HG02642 (cell line): Measurements from ENCODE around the gene PDZRN4.
"Not testable (repeated sequence)": the region's sequence is repeated elsewhere in the genome, so short reads cannot be mapped to it uniquely, and the experiment has no call there.

ENCODE experiments used
- ATAC-seq: cut with Tn5 transposase; IDR thresholded peaks from one replicate; pipeline ENCODE4 v1.9.1; 2021; ENCODE audit warnings: mild to moderate bottlenecking; ENCODE audit not compliant: unreplicated experiment, poor library complexity

The PDZRN4 gene

DNA sequence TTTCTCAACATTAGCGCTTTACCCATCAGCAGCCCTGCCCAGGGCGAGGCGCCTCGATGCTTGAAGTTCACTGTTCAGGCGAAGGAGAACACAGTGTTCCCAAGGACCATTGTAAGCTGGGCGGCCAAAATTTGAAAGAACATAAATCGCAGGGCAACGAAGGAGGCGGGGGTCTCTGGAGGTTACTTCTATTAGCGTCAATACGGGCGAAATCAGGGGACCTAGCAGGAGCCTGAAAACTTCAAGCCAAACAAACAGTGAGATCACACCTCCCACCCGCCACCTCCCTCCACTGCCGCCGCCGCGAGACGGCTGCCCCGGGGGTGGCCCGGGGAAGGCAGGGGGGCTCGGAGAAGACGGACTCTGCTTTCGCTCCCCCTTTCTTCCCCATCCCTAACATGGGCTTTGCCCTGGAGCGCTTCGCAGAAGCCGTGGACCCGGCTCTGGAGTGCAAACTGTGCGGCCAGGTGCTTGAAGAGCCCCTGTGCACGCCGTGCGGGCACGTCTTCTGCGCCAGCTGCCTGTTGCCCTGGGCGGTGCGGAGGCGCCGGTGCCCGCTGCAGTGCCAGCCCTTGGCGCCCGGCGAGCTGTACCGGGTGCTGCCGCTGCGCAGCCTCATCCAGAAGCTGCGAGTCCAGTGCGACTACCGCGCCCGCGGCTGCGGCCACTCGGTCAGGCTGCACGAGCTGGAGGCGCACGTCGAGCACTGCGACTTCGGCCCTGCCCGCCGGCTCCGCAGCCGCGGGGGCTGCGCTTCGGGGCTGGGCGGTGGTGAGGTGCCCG lies at the start of gene PDZRN4:
Gene PDZRN4 (plus strand): TSS at position 263 of the 783 bp plus-strand sequence.
- no peak for ATAC-seq

DNA sequence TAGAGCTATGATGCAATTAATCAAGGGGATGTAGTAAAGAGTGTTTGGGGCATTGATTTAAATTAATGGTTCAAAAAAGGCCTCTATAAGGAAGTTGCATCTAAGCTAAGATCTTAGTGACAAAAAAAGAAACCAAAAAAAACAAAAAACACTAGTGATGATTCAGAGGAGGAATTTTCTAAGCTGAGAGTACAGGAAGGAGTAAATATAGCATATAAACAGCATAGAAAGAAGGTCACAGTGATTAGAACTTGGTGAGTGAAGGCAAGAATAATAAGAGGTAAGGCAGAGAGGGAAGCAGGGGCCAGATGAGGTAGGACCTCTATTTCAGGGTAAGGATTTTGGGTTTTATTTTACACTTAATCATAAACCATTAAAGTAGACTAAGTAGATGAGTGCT lies 48.0 kb upstream of the PDZRN4 start:
- no peak for ATAC-seq

DNA sequence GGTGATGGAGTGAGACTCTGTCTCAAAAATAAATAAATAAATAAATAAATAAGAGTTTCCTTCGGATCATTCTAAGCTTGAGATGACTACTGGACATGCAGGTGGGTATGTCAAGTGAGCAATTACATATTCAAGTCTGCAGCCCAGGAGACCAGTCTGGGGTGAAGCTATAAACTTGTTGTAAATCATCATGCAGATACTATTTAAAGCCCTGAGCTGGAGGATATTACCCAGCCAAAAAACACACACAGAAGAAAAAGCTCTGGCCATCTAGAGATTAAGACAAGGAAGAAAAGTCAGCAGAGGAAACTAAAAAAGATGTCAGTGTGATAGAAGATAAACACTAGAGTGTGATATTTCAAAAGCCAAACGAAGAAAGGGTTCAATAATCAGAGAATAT lies 47.0 kb upstream of the PDZRN4 start:
- ATAC-seq = no peak

DNA sequence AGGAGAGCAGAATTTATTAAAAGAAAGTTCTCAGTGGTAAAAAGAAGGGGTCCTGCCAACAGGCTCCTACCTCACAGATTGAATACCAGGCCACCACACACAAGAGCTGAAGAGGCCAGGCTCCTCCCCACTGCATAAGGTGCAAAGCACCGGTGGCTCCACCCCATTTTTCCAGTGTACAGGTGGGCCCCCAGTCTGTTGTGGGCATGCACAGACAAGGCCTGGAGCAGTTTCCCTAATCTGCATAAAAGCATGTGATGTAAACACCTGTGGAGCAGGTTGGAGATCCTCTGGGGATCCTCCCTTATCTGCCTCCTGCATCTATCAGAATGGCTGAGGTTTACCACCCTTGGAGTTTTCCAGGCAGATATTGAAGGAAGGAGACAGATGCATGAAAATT lies 45.7 kb upstream of the PDZRN4 start:
- no peak for ATAC-seq

DNA sequence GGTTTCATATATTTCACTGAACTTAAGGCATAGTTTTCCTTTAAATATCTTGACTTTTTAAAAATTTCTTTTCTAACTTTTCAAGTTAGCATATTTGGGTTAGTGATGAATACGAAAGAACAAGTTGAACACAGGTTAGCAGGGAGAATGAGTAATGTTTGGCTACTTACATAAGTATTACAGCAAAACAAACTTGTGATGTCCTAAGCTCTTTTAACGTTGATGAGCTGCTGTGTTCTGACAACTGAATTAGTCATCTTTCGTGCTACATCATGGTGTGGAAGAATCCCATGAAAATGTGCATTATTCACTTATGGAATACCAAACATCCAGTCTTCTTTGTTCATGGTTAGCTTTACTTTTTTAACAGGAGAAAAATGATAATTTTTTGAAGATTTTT lies 36.3 kb upstream of the PDZRN4 start:
- ATAC-seq = no peak

DNA sequence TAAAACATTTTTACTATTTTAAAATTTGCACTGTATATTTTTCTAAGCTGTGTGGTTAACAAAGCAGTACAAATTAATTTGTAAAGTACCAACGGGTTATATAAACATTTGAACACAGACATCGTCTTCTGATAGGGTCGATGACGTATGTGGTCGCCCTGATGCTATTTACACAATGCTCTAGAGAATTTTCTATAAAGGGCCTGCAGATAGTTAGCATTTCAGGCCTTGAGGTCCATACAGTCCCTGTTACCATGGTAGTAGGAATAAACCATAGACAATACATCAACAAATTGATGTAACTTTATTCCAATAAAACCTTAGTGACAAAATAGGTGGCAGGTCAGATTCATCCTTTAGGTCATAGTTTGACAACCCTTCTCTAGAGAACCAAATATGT lies 25.7 kb upstream of the PDZRN4 start:
- ATAC-seq = no peak

DNA sequence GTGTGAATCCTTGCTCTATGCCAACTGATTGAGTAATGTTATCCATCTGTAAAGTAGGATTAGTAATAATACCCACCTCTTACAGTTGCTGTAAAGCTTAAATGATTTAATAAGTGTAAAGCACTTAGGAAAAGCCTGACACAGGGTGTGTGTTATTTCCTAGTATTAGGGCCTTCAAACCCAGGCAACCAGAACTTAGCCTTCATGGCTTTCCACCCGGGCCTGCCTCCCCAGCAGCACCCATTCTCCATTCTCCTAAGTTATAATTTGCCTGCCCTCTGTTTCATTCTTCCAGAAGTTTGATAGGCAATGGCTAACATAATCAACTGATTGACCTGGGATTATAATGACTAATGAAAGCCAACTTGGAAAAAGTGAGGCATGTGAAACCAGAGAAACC lies 20.4 kb upstream of the PDZRN4 start:
- ATAC-seq = no peak

DNA sequence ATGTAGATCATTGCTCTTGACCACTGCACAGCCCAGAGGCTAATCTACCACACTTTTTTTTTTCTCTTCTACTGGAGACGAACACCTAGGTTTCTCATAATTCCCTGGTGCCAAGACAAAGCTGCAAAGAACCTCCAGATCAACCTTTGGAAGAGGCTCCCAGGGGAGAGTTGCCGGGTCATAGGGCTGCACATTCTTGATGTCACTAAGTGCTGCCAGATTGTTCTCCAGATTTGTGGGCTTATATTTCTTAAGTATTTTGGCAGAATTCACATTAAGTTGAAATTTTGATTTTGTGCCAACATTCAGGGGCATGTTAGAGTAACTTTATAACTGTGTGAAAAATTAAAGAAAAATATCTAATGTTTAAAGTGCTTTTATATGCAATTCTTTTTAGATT lies 13.5 kb upstream of the PDZRN4 start:
- ATAC-seq = no peak

DNA sequence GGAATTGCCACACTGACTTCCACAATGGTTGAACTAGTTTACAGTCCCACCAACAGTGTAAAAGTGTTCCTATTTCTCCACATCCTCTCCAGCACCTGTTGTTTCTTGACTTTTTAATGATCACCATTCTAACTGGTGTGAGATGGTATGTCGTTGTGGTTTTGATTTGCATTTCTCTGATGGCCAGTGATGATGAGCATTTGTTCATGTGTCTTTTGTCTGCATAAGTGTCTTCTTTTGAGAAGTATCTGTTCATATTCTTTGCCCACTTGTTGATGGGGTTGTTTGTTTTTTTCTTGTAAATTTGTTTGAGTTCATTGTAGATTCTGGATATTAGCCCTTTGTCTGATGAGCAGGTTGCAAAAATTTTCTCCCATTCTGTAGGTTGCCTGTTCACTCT lies 8.6 kb upstream of the PDZRN4 start:
- ATAC-seq = not testable (repeated sequence)

DNA sequence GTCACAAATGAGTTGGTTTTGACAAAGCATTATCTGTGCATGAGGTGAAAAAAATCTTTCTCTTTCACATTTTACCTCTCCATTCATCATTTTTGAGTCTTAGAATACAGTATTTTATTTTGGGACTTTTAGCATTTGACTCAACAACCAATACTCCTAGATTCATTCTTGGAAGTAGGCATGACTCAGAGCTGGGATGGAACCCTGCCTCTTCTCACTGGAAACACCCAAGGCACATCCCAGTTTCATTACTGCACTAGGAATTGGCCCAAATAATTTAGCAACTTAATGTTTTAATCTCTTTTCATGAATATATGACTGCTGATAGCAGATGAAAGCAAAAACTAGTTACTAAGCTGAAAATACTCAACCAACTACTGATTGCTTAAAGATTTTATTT lies 3.3 kb upstream of the PDZRN4 start:
- ATAC-seq = no peak

DNA sequence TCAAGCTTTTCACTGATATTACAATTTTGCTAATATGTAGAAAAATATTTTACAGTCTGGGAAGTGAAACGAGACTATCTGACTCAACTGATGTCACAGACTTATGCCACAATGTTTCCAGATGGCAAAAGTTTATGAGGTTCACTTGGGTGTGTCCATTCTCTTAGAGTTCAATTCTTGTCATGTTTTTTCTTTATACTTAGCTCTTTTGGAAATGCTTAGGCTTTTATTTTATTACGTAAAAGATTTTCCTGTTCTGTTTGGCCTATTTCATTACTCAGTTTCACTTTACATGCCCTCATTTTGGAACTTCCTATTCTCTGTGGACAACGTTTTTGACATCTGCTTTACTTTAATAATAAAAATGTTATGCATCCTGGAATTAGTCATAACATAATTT lies 2.1 kb upstream of the PDZRN4 start:
- ATAC-seq = no peak

DNA sequence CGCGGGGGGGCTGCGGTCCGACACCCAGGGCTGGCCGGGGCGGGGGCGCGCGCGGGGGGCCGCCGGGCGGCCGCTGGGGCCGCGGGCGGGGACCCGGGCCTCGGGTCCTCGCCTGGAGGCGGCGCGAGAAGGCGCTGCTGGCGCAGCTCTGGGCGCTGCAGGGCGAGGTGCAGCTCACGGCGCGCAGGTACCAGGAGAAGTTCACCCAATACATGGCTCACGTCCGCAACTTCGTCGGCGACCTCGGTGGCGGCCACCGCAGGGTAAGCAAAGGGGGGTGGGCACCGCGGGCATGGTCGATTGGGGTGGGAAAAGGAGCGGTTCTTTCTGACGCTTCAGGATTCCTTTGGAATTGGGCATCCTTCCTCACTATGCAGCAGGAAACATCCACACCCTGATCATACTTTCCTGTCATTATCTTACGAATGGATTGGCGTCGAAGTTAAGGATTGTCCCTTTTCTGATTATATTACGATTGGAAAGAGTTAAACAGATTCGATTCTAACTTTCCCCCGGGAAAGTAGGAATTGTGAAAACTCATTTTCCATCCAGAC lies 798 bp downstream of the PDZRN4 start:
- ATAC-seq = no peak

DNA sequence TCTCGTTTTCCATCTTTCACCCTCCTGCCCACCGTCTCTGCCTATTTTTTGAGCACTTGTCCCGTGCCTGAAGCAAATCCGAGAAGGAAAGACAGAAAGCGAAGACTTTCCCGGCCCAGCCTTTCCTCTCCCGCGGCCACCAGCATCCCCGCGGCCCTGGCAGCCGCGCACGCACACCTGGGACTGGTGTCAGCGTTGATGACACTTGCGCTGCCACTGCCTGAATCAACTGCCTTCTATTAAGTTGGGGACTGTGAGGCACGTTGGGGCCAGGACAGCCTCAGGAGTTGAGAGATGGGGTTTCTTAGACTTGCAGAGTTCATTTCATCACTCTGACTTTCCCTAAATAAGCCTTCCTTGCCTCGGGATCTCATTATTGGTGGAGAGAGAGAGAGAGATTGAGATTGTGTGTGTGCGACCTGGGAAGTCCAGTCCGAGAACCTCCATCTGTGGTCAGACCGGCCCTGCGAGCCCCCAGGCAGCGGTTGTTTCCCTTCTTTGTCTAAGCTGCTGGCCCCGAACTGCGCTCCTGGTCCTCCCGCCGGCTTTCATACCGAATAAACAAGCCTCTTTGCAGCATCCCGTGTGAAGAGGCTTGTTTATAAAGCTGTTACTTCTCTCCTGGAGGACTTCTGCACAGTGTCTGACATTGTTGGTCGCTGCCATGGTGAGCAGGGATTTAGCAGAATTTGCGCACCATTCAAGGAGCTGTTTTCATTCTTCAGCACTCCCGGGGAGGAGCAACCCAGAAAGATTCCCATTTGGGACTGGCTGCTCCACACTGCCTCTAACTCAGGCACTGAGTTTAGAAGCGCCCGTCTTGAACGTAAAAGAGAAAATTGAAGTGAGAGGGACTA lies 1.5 kb downstream of the PDZRN4 start:
- ATAC-seq = no peak

DNA sequence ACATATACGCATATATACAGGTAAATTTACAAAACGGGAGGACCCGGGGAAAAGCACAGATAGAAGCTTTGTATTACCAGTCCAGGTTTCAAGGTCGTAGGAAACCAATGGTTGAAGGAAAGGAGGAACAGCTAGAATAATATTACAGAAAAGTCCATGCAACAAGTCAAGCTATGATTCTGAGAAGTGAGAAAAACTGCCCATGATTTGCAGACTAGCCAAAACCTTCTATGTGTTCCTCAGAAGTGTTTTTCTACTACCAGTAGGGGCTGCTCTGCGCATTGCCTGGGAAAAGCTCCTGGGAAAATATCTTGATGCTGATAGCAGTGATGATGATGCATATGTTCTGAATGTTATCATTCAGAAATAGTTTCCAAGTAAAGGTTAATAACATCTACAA lies 2.2 kb downstream of the PDZRN4 start:
- ATAC-seq = no peak

DNA sequence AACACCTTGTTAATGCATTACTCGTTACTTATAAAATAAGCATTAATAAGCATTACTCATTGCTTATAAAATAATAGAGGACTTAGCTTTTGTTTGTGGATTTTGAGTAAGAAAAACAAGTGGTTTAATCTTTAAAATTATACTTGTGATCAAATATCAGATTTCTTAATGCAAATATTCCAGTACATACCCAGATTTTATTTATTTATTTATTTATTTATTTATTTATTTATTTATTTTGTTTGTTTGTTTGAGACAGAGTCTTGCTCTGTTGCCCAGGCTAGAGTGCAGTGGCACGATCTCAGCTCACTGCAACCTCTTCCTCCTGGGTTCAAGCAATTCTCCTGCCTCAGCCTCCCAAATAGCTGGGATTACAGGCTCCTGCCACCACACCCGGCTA lies 3.4 kb downstream of the PDZRN4 start:
- ATAC-seq = not testable (repeated sequence)

DNA sequence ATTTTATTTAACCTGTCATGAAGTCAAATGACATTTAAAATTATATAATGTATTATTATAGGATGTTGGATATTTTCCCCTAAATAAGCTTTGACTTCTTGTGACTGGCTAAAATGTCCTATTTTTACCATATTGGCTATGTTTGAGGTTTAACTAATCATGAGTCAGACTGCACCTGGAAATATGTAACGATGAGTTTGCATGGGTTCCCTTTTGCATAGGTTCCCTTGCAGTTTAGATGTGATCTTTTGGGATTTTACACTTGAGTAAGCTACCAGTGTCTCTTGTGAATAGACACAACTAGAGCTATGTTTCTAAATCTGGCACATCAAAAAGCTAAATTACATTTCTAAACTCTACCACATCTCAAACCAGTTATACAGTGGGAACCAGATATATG lies 5.2 kb downstream of the PDZRN4 start:
- no peak for ATAC-seq

DNA sequence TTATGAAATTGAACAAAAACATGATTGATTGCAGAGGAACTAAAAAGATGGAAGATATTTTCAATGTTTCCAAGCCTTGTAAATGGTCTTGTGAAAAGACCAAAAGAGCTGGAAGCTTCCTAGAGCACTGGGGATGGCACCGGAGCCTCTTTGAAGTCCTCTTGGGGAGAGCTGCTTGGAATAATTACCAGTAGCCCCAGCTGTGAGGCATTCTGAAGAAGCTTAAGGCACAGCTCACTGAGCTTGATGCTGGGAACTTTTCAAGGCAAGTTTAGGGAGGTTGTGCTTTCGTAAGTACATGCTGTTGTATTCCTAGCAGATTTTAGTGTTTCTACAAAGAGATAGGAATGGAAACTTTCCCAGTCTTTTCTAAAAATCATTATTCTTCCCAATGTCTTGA lies 13.9 kb downstream of the PDZRN4 start:
- ATAC-seq = no peak

DNA sequence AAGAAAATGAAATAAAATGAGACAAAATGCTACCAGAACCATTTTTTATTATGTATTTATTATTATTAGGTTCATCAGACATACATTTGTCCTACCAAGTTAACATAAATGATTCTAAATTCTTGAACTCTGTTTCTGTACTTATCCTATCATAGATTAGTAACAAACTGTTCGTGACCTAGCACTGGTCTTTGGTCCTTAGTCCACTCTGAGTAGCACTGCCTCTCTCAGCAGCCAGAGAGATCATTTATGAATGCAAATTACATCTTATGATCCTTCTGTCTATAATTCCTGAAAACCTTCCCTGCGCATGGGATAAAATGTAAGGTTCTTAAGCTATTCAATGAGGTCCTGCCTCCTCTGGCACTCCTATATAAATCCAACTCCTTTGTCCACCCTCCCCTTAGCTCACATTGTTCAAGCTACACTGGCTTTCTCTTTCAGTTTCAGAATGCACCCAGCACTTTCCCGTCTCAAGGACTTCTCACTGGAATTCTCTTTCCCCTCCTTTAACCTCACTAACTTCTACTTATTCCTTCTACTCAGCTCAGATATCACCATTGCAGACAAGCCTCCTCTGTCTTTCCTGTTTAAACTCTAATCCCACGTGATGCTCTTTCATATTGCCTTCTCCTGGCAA lies 17.1 kb downstream of the PDZRN4 start:
- peak; percentile 59 for ATAC-seq

DNA sequence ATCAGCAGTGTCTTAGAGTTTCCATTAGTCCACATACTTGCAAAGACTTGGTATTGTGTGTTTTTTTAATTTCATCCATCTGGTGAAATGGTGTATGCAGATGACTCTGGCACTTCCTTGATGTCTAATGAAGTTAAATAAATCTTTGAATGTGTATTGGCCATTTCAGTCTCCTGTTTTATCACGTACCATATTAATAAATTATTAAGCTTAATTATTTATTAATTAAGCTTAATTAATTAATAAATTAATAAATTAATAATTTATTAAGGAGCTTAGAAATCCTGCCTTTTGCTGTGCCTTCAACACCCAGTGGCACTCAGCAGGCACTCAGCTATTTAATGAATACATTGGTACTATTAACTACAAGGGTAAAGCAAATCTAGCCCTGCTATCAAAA lies 18.2 kb downstream of the PDZRN4 start:
- no peak for ATAC-seq

DNA sequence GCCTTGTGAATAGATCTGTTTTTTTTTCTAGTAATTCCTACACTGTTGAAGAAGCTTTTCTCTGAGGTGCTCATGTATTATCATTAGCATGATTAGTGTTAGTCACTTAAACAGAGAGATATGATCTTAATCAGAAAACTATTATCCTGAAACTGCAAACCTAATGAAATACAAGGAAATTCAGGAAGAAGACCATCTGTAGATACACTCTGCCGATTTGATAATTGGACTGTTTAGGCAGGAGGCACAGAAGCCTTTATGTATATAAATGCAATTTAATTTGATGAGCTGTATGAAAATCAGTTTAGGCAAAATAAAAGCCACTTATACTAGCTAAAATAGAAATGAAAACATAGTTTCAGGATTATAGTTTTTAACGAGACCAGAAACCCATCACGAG lies 23.3 kb downstream of the PDZRN4 start:
- no peak for ATAC-seq

DNA sequence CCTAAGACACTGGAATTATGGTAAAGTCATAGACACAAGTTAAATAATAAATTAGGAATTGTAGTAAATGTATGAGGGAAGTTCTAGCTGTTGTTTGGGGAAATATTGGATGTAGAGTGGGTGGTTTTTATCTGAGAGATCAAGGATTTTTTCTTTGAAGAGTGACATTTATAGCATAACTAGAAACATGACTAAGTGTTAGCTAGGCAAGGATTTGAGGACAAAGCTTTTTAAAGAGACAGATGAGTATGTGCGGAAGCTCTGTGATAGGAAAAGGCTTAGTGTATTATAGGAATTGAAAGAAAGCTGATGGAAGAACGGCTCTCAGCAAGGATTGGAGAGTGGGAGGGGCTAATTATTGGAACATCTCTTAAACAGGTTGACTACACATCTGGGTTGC lies 24.5 kb downstream of the PDZRN4 start:
- no peak for ATAC-seq
